Ascending aorta (tissue), 2 donors: ENCODE data around the gene ASPSCR1. TPM values are rescaled to one million over a fixed set of nuclear protein-coding genes. Genes with fewer than 3 reads are reported as not detected.

Experiments
- DNase-seq, 2 donors: peaks; one replicate each; pipeline ENCODE4 v3.0.0-alpha.2; 2019; ENCODE audit warnings: low spot score in 2 of 2
- H3K27ac ChIP-seq, 2 donors: fragments of 200-600 bp; sonication (generic); one replicate each; pipeline ENCODE4 v1.5.1; 2016 to 2017; ENCODE audit warnings: mild to moderate bottlenecking in 1 of 2
- H3K27me3 ChIP-seq: fragments of 200-600 bp; sonication (generic); one replicate; pipeline ENCODE4 v1.5.1; 2017
- H3K36me3 ChIP-seq, 2 donors: fragments of 200-600 bp; sonication (generic); one replicate each; pipeline ENCODE4 v1.5.1; 2016
- H3K4me1 ChIP-seq, 2 donors: fragments of 200-600 bp; sonication (generic); one replicate each; pipeline ENCODE4 v1.5.1; 2016 to 2017; ENCODE audit warnings: mild to moderate bottlenecking in 1 of 2
- H3K4me3 ChIP-seq, 2 donors: fragments of 200-600 bp; sonication (generic); one replicate each; pipeline ENCODE4 v1.5.1; 2016 to 2017; ENCODE audit warnings: mild to moderate bottlenecking in 1 of 2
- H3K9me3 ChIP-seq, 2 donors: fragments of 200-600 bp; sonication (generic); one replicate each; pipeline ENCODE4 v1.5.1; 2016
- intact Hi-C: fragments of 100-400 bp; cut with DNase I; formaldehyde crosslinking; loops from one replicate; pipeline ENCODE4 v1.15.1; 2023
- total RNA-seq: library from RNA; depleted of rRNA; stranded (reverse); fragments of >200 nt; gene quantifications from one replicate; pipeline ENCODE4 v1.1.0, GENCODE V29; 2016
- TF ChIP-seq, protein P1 (sequence below), 3 experiments: fragments of 200-600 bp in 2 of 3; fragments of 450-650 bp in 1 of 3; sonication (generic) in 2 of 3; IDR thresholded peaks; one replicate each; pipeline ENCODE4 v1.5.1; 2016 to 2019; ENCODE audit warnings: antibody characterized with exemption in 3 of 3, mild to moderate bottlenecking in 1 of 3, moderate library complexity in 1 of 3

The ASPSCR1 gene
- total RNA-seq, 1 donor from 2014 or later = 45.1 TPM

DNA sequence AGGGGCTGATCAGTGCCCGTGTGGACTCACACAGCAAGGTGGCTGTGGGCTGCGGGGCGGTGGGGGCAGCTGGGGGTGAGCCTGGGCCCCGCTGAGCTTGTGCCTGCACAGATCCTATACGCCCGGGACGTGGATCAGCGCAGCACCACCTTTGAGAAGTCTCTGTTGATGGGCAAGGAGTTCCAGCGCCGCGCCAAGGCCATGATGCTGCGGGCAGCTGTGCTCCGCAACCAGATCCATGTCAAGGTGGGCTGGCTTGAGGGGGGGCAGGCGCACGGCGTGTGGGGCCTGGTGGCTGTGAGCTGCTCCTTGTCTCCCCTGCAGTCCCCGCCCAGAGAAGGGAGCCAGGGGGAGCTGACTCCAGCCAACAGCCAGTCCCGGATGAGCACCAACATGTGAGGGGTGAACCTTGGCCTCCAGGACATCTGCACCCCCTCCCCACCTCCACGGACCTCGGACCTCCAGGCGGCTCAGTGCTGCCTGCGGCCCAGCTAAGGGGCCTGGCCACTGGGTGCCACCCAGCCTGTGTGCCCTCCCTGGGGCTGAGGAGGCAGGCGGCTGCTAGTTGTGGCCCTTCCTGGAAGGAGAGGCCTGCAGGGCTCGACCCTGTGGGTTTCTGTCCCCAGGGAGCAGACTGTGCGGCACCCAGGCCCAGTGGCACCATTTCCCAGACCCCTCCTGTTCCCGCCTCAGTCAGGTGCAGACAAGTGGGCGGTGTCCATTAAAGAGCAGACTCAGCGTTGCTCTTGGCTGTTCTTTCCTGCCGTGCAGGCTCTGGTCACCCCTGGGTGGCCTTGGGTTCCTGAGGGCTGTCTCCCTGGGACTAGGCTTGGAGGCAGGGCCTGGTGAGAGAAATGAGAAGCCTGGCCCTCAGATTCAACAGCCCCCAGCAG is 79.5 kb downstream of the ASPSCR1 start:
- Histone ChIP-seq H3K36me3 (peaks cover 70 to 82% of the 10 kb centered on the region in 2 donors), H3K9me3 (no peaks in the 10 kb centered on the region), H3K4me1 (peaks cover 8 to 10% of the 10 kb centered on the region in 2 donors), H3K27ac (no peak overlapping the region), H3K27me3 (no peaks in the 10 kb centered on the region), H3K4me3 (no peak overlapping the region)
- intact Hi-C loops = no loop called here
- TF ChIP-seq, protein P1, sequence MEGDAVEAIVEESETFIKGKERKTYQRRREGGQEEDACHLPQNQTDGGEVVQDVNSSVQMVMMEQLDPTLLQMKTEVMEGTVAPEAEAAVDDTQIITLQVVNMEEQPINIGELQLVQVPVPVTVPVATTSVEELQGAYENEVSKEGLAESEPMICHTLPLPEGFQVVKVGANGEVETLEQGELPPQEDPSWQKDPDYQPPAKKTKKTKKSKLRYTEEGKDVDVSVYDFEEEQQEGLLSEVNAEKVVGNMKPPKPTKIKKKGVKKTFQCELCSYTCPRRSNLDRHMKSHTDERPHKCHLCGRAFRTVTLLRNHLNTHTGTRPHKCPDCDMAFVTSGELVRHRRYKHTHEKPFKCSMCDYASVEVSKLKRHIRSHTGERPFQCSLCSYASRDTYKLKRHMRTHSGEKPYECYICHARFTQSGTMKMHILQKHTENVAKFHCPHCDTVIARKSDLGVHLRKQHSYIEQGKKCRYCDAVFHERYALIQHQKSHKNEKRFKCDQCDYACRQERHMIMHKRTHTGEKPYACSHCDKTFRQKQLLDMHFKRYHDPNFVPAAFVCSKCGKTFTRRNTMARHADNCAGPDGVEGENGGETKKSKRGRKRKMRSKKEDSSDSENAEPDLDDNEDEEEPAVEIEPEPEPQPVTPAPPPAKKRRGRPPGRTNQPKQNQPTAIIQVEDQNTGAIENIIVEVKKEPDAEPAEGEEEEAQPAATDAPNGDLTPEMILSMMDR (IDR thresholded peaks at IDR 0.05) = no peak
- no peak for DNase-seq

DNA sequence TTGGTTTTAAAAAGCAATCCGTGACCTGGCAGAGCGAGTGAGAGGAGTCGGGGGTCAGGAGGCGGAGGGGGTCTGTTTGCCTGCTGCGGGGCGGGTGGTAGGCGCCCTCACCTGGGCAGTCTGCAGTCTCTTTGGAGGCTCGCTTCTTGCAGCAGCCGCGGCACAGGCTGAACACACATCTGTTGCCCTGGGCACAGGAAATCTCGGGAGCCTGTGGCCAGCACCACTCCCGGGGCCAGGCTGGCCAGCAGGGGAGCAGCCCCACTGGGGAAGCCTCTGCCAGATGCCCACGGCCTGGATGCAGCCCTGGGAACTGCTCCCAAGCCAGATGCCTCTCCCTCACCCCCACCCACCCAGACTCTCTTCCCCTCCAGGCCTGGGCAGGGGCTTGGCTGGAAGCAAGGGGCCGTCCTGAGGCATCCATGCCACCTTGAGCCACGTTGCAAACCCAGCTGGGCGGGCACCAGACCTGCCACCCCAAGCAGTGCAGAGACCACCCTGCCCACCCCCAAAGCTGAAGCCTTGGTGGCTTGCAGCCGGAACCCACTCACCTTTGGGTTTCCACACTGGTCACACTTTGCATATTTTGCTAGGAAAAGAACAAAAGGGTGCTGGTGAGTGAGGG is 80.9 kb downstream of the ASPSCR1 start:
- intact Hi-C loops = no loop called here

GRCh38 chr17:82058855-82059249 is 81.4 kb downstream of the ASPSCR1 start:
- Histone ChIP-seq H3K27ac (no peak overlapping the region), H3K27me3 (no peaks in the 10 kb centered on the region), H3K36me3 (peaks cover 83 to 94% of the 10 kb centered on the region in 2 donors), H3K4me1 (no peaks in the 10 kb centered on the region), H3K9me3 (no peaks in the 10 kb centered on the region), H3K4me3 (no peak overlapping the region)
- intact Hi-C loops = no loop called here
- TF ChIP-seq, protein P1 (IDR thresholded peaks at IDR 0.05) = no peak
- DNase-seq = no peak

More for the DNA sequence above, 80.9 kb downstream of the ASPSCR1 start:
- H3K9me3 ChIP-seq = no peaks in the 10 kb centered on the region
- H3K36me3 ChIP-seq = peaks cover 82 to 95% of the 10 kb centered on the region in 2 donors
- H3K4me3 ChIP-seq = no peak overlapping the region
- TF ChIP-seq, protein P1 (IDR thresholded peaks at IDR 0.05) = no peak
- DNase-seq = no peak
- no peaks in the 10 kb centered on the region for H3K27me3 ChIP-seq
- no peak overlapping the region for H3K27ac ChIP-seq
- H3K4me1 ChIP-seq = no peaks in the 10 kb centered on the region

DNA sequence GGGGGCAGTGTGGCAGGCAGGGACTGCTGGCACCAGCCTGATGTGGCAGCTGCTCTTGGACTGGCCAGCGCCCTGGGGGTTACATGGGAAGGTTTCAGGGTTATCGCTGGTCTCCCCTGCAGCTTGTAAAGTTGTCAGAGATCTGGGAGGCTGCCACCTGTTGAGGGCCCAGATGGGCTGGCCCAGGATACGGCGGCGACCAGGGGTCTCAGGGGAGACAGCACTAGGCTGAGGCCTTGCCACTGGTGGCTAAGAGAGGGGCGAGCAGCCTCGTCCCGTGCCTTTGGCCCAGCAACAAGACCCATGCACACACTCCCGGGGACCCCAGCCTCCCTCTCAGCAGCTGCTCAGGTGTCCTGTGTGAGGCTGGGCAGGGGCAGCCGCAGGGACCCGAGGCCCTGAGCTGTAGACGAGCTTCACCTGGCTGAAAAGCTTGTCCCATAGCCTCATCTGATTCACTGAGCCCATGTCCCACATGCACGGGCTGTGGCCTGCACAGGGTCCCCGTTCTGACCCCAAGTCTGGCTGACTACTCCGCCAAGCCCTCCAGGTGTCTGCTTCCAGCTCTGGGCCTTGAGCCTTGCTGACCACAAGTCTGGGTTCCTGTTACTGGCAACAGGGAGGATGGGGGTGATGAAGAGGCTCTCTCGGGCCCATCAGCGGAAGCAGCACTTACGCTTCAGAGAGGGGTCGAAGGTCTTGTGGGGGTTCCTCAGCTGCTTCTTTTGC is 82.0 kb downstream of the ASPSCR1 start:
- no peak for DNase-seq
- Histone ChIP-seq H3K4me3 (no peak overlapping the region), H3K27me3 (no peaks in the 10 kb centered on the region), H3K9me3 (no peaks in the 10 kb centered on the region), H3K36me3 (peaks cover 77 to 88% of the 10 kb centered on the region in 2 donors), H3K4me1 (peaks cover 2 to 4% of the 10 kb centered on the region in 2 donors), H3K27ac (no peak overlapping the region)
- intact Hi-C loops = no loop called here
- TF ChIP-seq, protein P1 (IDR thresholded peaks at IDR 0.05) = no peak

GRCh38 chr17:82060001-82060380 is 82.6 kb downstream of the ASPSCR1 start:
- Histone ChIP-seq H3K27ac (no peak overlapping the region), H3K36me3 (peaks cover 72 to 83% of the 10 kb centered on the region in 2 donors), H3K4me1 (peaks cover 8 to 9% of the 10 kb centered on the region in 2 donors), H3K4me3 (no peak overlapping the region), H3K27me3 (no peaks in the 10 kb centered on the region), H3K9me3 (no peaks in the 10 kb centered on the region)
- intact Hi-C loops = no loop called here
- DNase-seq = no peak
- TF ChIP-seq, protein P1 (IDR thresholded peaks at IDR 0.05) = no peak
